ENCODE data around the gene EFCAB8. TPM values are rescaled to one million over a fixed set of nuclear protein-coding genes. Genes with fewer than 3 reads are reported as not detected.

EFCAB8 gene
- total RNA-seq, 1 donor from 2014 or later: 0.41 TPM

DNA sequence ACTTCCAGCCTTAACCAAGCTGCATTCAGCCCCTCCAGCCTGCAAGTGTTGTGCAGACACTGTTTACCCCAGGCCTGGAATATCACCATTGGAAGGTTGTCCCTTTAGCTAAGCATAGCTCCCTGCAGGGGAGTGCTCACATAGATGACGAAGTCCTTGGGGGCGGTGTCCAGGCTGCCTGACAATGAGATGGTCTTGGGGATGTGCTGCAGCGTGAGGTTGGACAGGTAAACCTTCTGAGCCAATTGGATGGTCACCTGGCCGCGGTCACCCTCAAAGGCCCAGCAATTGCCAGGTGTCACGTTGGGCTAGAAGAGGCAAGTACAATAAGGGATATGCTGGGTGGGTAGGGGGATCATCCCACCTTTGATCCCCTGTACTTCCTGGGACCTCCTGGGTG lies 126.9 kb downstream of the EFCAB8 start:
- Histone ChIP-seq H3K9ac (ENCODE audit: low read length) (no peak overlapping the region), H3K79me2 (ENCODE audit: insufficient read depth, low read length) (no peaks in the 10 kb centered on the region), H3K4me3 (ENCODE audit: insufficient read depth, low read depth, low read length) (no peak overlapping the region), H3K36me3 (ENCODE audit: insufficient read depth, low read length) (no peaks in the 10 kb centered on the region), H4K20me1 (ENCODE audit: insufficient read depth, low read length) (no peaks in the 10 kb centered on the region), H2AFZ (ENCODE audit: low read depth, low read length) (no peak overlapping the region), H3K4me1 (ENCODE audit: insufficient read depth, low read length) (no peaks in the 10 kb centered on the region), H3K27me3 (ENCODE audit: insufficient read depth, low read length) (no peaks in the 10 kb centered on the region), H3K27ac (ENCODE audit: low read depth, low read length) (no peak overlapping the region), H3K4me2 (ENCODE audit: low read length) (no peak overlapping the region), H3K9me3 (ENCODE audit: insufficient read depth, low read depth, low read length) (no peaks in the 10 kb centered on the region)
- DNase-seq (ENCODE audit: low read depth) (no peak), FAIRE-seq (no peak)
- H3K36me3 Mint-ChIP-seq (ENCODE audit: low read depth, unreplicated experiment): no peaks in the 10 kb centered on the region
- H3K27me3 Mint-ChIP-seq (ENCODE audit: low read depth, unreplicated experiment): peaks cover 15% of the 10 kb centered on the region
- no peak overlapping the region for H3K4me3 Mint-ChIP-seq (ENCODE audit: unreplicated experiment)
- H3K9me3 Mint-ChIP-seq (ENCODE audit: unreplicated experiment): peaks cover 2% of the 10 kb centered on the region
- no peak overlapping the region for H3K27ac Mint-ChIP-seq (ENCODE audit: unreplicated experiment)
- TF ChIP-seq EZH2 (IDR thresholded peaks at IDR 0.05; ENCODE audit: insufficient read depth, low read length): no peak
- TF ChIP-seq, protein P1, sequence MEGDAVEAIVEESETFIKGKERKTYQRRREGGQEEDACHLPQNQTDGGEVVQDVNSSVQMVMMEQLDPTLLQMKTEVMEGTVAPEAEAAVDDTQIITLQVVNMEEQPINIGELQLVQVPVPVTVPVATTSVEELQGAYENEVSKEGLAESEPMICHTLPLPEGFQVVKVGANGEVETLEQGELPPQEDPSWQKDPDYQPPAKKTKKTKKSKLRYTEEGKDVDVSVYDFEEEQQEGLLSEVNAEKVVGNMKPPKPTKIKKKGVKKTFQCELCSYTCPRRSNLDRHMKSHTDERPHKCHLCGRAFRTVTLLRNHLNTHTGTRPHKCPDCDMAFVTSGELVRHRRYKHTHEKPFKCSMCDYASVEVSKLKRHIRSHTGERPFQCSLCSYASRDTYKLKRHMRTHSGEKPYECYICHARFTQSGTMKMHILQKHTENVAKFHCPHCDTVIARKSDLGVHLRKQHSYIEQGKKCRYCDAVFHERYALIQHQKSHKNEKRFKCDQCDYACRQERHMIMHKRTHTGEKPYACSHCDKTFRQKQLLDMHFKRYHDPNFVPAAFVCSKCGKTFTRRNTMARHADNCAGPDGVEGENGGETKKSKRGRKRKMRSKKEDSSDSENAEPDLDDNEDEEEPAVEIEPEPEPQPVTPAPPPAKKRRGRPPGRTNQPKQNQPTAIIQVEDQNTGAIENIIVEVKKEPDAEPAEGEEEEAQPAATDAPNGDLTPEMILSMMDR (IDR thresholded peaks at IDR 0.05; ENCODE audit: insufficient read depth, low read depth, low read length): no peak
- H3K4me1 Mint-ChIP-seq (ENCODE audit: low read depth, unreplicated experiment): no peaks in the 10 kb centered on the region

DNA sequence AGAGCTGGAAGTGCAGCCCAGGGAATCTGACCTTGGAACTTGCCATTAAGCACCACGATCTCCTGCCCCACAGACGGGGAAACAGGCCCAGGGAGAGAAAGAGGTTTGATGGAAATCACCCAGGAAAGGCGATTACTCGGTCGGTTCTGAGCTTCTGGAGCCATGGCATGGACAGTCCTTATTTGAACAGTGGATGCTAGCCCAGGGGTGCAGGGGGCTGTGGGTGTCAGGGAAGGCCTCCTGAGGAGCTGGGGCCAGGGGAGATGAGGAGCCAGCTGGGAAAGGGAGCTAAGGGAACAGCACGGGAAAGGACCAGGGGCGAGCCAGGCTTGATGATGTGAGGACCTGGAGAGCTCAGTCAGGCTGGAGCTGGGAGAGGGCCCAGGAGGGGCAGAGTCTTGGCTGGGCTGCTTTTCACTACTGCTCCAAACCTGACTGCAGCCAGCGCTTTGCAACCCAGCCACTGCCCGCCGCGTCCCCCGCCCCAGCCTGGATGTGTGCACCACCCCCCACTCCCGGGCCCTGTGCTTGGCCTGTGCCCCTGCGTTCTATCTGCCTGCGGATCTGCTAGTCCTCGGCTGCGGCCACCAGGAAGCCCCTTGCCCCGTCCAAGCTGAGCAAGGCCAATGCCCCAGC lies 127.7 kb downstream of the EFCAB8 start:
- no peak overlapping the region for H3K4me3 Mint-ChIP-seq (ENCODE audit: unreplicated experiment)
- H3K27ac ChIP-seq (ENCODE audit: low read depth, low read length): no peak overlapping the region
- DNase-seq (ENCODE audit: low read depth) (no peak), FAIRE-seq (no peak)
- no peaks in the 10 kb centered on the region for H3K9me3 ChIP-seq (ENCODE audit: insufficient read depth, low read depth, low read length)
- no peaks in the 10 kb centered on the region for H3K79me2 ChIP-seq (ENCODE audit: insufficient read depth, low read length)
- no peak overlapping the region for H3K4me2 ChIP-seq (ENCODE audit: low read length)
- TF ChIP-seq EZH2 (IDR thresholded peaks at IDR 0.05; ENCODE audit: insufficient read depth, low read length): no peak
- TF ChIP-seq, protein P1 (IDR thresholded peaks at IDR 0.05; ENCODE audit: insufficient read depth, low read depth, low read length): no peak
- no peaks in the 10 kb centered on the region for H3K4me1 ChIP-seq (ENCODE audit: insufficient read depth, low read length)
- H3K27me3 ChIP-seq (ENCODE audit: insufficient read depth, low read length): no peaks in the 10 kb centered on the region
- H3K36me3 ChIP-seq (ENCODE audit: insufficient read depth, low read length): no peaks in the 10 kb centered on the region
- no peak overlapping the region for H2AFZ ChIP-seq (ENCODE audit: low read depth, low read length)
- no peaks in the 10 kb centered on the region for H3K36me3 Mint-ChIP-seq (ENCODE audit: low read depth, unreplicated experiment)
- peaks cover 19% of the 10 kb centered on the region for H3K27me3 Mint-ChIP-seq (ENCODE audit: low read depth, unreplicated experiment)
- peaks cover under 1% of the 10 kb centered on the region for H3K9me3 Mint-ChIP-seq (ENCODE audit: unreplicated experiment)
- no peaks in the 10 kb centered on the region for H4K20me1 ChIP-seq (ENCODE audit: insufficient read depth, low read length)
- no peaks in the 10 kb centered on the region for H3K4me1 Mint-ChIP-seq (ENCODE audit: low read depth, unreplicated experiment)
- H3K9ac ChIP-seq (ENCODE audit: low read length): no peak overlapping the region
- H3K4me3 ChIP-seq (ENCODE audit: insufficient read depth, low read depth, low read length): no peak overlapping the region
- H3K27ac Mint-ChIP-seq (ENCODE audit: unreplicated experiment): no peak overlapping the region

DNA sequence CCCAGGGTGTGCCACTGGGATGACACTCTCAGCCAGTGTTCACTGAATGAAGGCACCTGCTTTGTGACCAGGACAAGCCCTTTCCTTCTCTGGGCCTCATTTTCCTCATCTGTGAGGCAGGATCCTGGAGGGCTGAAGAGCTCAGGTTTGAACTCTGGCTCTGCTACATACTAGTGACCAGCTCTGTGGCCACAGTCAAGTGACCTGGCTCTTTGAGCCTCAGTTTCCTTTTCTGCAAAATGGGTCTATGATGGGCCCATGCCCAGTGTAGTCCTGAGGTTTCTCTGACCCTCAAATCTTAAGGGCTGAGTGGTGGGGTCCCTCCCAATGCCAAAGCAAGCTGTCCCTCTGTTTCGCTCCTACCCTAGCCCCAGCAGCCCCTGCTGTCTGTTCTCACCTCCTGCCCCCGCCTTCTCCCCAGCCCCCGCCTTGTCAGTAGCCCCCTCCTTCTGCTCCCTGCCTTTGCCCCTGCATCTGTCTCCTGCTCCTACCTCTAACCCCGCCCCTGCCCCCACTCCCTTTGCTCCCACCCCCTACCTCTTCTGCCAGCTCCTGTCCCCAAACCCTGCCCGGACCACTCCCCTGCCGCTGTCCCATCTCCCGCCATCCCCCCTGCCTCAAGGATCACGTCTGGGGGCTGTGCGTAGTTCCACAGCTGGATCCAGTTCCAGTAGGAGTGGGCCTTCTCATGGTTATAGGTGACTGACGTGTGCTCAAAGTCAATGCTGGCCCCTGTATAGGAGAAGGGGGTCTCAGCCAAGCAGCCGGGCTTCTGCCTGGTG lies 128.5 kb downstream of the EFCAB8 start:
- no peak for FAIRE-seq
- no peaks in the 10 kb centered on the region for H3K9me3 Mint-ChIP-seq (ENCODE audit: unreplicated experiment)
- peaks cover 21% of the 10 kb centered on the region for H3K27me3 Mint-ChIP-seq (ENCODE audit: low read depth, unreplicated experiment)

More for the DNA sequence above, 128.5 kb downstream of the EFCAB8 start:
- H3K9ac ChIP-seq (ENCODE audit: low read length): no peak overlapping the region
- no peaks in the 10 kb centered on the region for H3K9me3 ChIP-seq (ENCODE audit: insufficient read depth, low read depth, low read length)
- H3K27ac ChIP-seq (ENCODE audit: low read depth, low read length): no peak overlapping the region
- H3K36me3 Mint-ChIP-seq (ENCODE audit: low read depth, unreplicated experiment): no peaks in the 10 kb centered on the region
- DNase-seq (ENCODE audit: low read depth): no peak
- H3K4me2 ChIP-seq (ENCODE audit: low read length): no peak overlapping the region
- H3K4me3 ChIP-seq (ENCODE audit: insufficient read depth, low read depth, low read length): no peak overlapping the region
- no peak overlapping the region for H3K4me3 Mint-ChIP-seq (ENCODE audit: unreplicated experiment)
- no peaks in the 10 kb centered on the region for H4K20me1 ChIP-seq (ENCODE audit: insufficient read depth, low read length)
- H3K79me2 ChIP-seq (ENCODE audit: insufficient read depth, low read length): no peaks in the 10 kb centered on the region
- no peak overlapping the region for H2AFZ ChIP-seq (ENCODE audit: low read depth, low read length)
- no peaks in the 10 kb centered on the region for H3K36me3 ChIP-seq (ENCODE audit: insufficient read depth, low read length)
- H3K27me3 ChIP-seq (ENCODE audit: insufficient read depth, low read length): no peaks in the 10 kb centered on the region
- H3K4me1 Mint-ChIP-seq (ENCODE audit: low read depth, unreplicated experiment): no peaks in the 10 kb centered on the region
- no peaks in the 10 kb centered on the region for H3K4me1 ChIP-seq (ENCODE audit: insufficient read depth, low read length)
- no peak overlapping the region for H3K27ac Mint-ChIP-seq (ENCODE audit: unreplicated experiment)
- TF ChIP-seq, protein P1 (IDR thresholded peaks at IDR 0.05; ENCODE audit: insufficient read depth, low read depth, low read length): no peak
- TF ChIP-seq EZH2 (IDR thresholded peaks at IDR 0.05; ENCODE audit: insufficient read depth, low read length): no peak

All from astrocyte (in vitro differentiated cells and primary cell).